Neural cell (in vitro differentiated cells): ENCODE measurements around the gene PHACTR1. TPM values are rescaled to one million over a fixed set of nuclear protein-coding genes. Genes with fewer than 3 reads are reported as not detected.

ENCODE experiments used
- H2AFZ ChIP-seq: fragments of 200-600, 300-800 bp; sonication (generic), shearing (Covaris generic); 2 replicates; pipeline ENCODE4 v1.6.0; 2014; ENCODE audit warnings: low read depth, mild to moderate bottlenecking, antibody characterized with exemption, low read length, moderate library complexity
- H3F3A ChIP-seq: fragments of 200-600 bp; shearing (Covaris generic); 2 replicates; pipeline ENCODE4 v1.6.1; 2016; ENCODE audit warnings: mild to moderate bottlenecking, moderate library complexity, mixed read lengths, antibody characterized with exemption, low read length; ENCODE audit not compliant: insufficient read depth, poor library complexity, severe bottlenecking
- H3K27ac ChIP-seq: fragments of 200-600, 300-800 bp; sonication (generic), shearing (Covaris generic); 2 replicates; pipeline ENCODE4 v1.5.1; 2014; ENCODE audit warnings: mild to moderate bottlenecking, low read length, moderate library complexity
- H3K27me3 ChIP-seq: fragments of 300-800, 200-600 bp; sonication (generic), shearing (Covaris generic); 2 replicates; pipeline ENCODE4 v1.6.0; 2014; ENCODE audit warnings: mild to moderate bottlenecking, low read depth, low read length, moderate library complexity; ENCODE audit not compliant: insufficient read depth
- H3K36me3 ChIP-seq: fragments of 300-800, 200-600 bp; sonication (generic), shearing (Covaris generic); 2 replicates; pipeline ENCODE4 v1.5.1; 2014; ENCODE audit warnings: mild to moderate bottlenecking, antibody characterized with exemption, low read length, moderate library complexity; ENCODE audit not compliant: insufficient read depth
- H3K4me2 ChIP-seq: fragments of 300-800, 200-600 bp; sonication (generic), shearing (Covaris generic); 2 replicates; pipeline ENCODE4 v1.6.0; 2014; ENCODE audit warnings: mild to moderate bottlenecking, low read length
- H3K4me3 ChIP-seq: fragments of 300-800, 200-600 bp; sonication (generic), shearing (Covaris generic); 2 replicates; pipeline ENCODE4 v1.5.1; 2014; ENCODE audit warnings: mild to moderate bottlenecking, low read length, moderate library complexity
- H3K79me2 ChIP-seq: fragments of 200-600 bp; shearing (Covaris generic); replicated peaks from 2 replicates; pipeline ENCODE4 v1.6.0; 2014; ENCODE audit warnings: mild to moderate bottlenecking, low read length, moderate library complexity; ENCODE audit not compliant: insufficient read depth
- H3K9ac ChIP-seq: fragments of 300-800, 200-600 bp; sonication (generic), shearing (Covaris generic); 2 replicates; pipeline ENCODE4 v1.6.1; 2016; ENCODE audit warnings: mild to moderate bottlenecking, low read length, mixed read lengths
- H3K9me2 ChIP-seq: fragments of 200-600 bp; shearing (Covaris generic); 2 replicates; pipeline ENCODE4 v1.6.1; 2016; ENCODE audit warnings: mild to moderate bottlenecking, low read length, mixed read lengths; ENCODE audit not compliant: insufficient read depth
- H3K9me3 ChIP-seq: fragments of 200-600, 300-800 bp; sonication (generic), shearing (Covaris generic); 2 replicates; pipeline ENCODE4 v1.6.1; 2016; ENCODE audit warnings: mild to moderate bottlenecking, mixed run types, low read length, moderate library complexity, mixed read lengths
- H4K20me1 ChIP-seq: fragments of 200-600 bp; shearing (Covaris generic); 2 replicates; pipeline ENCODE4 v1.6.1; 2016; ENCODE audit warnings: mild to moderate bottlenecking, mixed run types; ENCODE audit not compliant: insufficient read depth
- EP300 ChIP-seq: fragments of 450-650 bp; conservative IDR thresholded peaks from 2 replicates; pipeline ENCODE4 v1.6.1; 2014; ENCODE audit warnings: antibody characterized with exemption, mild to moderate bottlenecking, moderate library complexity; ENCODE audit not compliant: poor library complexity, severe bottlenecking
- EZH2 ChIP-seq: fragments of 200-600, 300-800 bp; shearing (Covaris generic), sonication (generic); IDR thresholded peaks from 2 replicates; pipeline ENCODE4 v1.6.1; 2014; ENCODE audit warnings: antibody characterized with exemption, low read length, borderline replicate concordance, mild to moderate bottlenecking; ENCODE audit not compliant: insufficient read depth, poor library complexity, severe bottlenecking
- MXI1 ChIP-seq: fragments of 450-650 bp; conservative IDR thresholded peaks from 2 replicates; pipeline ENCODE4 v1.6.1; 2014; ENCODE audit warnings: antibody characterized with exemption, mild to moderate bottlenecking; ENCODE audit not compliant: poor library complexity, severe bottlenecking
- POLR2AphosphoS5 ChIP-seq: IDR thresholded peaks from 2 replicates; pipeline ENCODE4 v1.6.1; 2012
- RAD21 ChIP-seq: fragments of 450-650 bp; conservative IDR thresholded peaks from 2 replicates; pipeline ENCODE4 v1.6.1; 2014; ENCODE audit warnings: antibody characterized with exemption, mild to moderate bottlenecking, moderate library complexity
- SMC3 ChIP-seq: fragments of 450-650 bp; conservative IDR thresholded peaks from 2 replicates; pipeline ENCODE4 v1.6.1; 2014; ENCODE audit warnings: antibody characterized with exemption, mild to moderate bottlenecking, moderate library complexity; ENCODE audit not compliant: poor library complexity
- TAF1 ChIP-seq: IDR thresholded peaks from 2 replicates; pipeline ENCODE4 v1.6.1; 2012; ENCODE audit warnings: low read depth
- polyA plus RNA-seq: library from polyadenylated mRNA; depleted of rRNA; stranded (reverse); fragments of >200 nt; gene quantifications from 2 replicates; pipeline ENCODE4 v1.2.3, GENCODE V29; 2014
- TF ChIP-seq, protein P1 (sequence below): IDR thresholded peaks from 2 replicates; pipeline ENCODE4 v1.6.1; 2012; ENCODE audit warnings: borderline replicate concordance
- TF ChIP-seq, protein P2 (sequence below): fragments of 450-650 bp; IDR thresholded peaks from 2 replicates; pipeline ENCODE4 v1.5.1; 2014; ENCODE audit warnings: antibody characterized with exemption, mild to moderate bottlenecking, moderate library complexity; ENCODE audit not compliant: poor library complexity, severe bottlenecking

The PHACTR1 gene
- polyA plus RNA-seq, 1 donor from 2014 or later, result 7.8 TPM

DNA sequence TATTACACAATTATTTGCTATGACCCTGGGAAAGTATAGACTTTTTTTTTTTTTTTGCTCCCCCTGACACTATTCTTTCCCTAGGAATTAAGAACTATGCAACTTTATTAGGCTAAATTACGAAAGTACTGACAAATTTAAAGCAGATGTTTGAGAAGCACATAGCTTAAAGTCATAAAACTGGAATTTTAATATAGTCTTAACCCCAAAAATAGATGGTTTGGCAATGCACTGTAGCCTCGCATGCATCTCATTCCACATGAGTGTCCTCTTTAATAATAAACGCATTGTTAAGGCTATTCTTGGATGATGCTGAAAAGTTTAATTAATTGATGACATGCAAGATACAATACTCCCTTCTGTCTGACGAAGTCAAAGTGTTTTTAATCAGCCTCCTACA is 562.4 kb downstream of the PHACTR1 start:
- no peak overlapping the region for H3K9ac ChIP-seq
- H4K20me1 ChIP-seq, result no peaks in the 10 kb centered on the region
- no peaks in the 10 kb centered on the region for H3K9me2 ChIP-seq
- no peaks in the 10 kb centered on the region for H3K36me3 ChIP-seq
- H3K79me2 ChIP-seq, result no peaks in the 10 kb centered on the region
- H3K9me3 ChIP-seq, result no peaks in the 10 kb centered on the region
- H3K4me3 ChIP-seq, result no peak overlapping the region
- TF ChIP-seq, protein P1, sequence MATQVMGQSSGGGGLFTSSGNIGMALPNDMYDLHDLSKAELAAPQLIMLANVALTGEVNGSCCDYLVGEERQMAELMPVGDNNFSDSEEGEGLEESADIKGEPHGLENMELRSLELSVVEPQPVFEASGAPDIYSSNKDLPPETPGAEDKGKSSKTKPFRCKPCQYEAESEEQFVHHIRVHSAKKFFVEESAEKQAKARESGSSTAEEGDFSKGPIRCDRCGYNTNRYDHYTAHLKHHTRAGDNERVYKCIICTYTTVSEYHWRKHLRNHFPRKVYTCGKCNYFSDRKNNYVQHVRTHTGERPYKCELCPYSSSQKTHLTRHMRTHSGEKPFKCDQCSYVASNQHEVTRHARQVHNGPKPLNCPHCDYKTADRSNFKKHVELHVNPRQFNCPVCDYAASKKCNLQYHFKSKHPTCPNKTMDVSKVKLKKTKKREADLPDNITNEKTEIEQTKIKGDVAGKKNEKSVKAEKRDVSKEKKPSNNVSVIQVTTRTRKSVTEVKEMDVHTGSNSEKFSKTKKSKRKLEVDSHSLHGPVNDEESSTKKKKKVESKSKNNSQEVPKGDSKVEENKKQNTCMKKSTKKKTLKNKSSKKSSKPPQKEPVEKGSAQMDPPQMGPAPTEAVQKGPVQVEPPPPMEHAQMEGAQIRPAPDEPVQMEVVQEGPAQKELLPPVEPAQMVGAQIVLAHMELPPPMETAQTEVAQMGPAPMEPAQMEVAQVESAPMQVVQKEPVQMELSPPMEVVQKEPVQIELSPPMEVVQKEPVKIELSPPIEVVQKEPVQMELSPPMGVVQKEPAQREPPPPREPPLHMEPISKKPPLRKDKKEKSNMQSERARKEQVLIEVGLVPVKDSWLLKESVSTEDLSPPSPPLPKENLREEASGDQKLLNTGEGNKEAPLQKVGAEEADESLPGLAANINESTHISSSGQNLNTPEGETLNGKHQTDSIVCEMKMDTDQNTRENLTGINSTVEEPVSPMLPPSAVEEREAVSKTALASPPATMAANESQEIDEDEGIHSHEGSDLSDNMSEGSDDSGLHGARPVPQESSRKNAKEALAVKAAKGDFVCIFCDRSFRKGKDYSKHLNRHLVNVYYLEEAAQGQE, result no peak
- TF ChIP-seq, protein P2, sequence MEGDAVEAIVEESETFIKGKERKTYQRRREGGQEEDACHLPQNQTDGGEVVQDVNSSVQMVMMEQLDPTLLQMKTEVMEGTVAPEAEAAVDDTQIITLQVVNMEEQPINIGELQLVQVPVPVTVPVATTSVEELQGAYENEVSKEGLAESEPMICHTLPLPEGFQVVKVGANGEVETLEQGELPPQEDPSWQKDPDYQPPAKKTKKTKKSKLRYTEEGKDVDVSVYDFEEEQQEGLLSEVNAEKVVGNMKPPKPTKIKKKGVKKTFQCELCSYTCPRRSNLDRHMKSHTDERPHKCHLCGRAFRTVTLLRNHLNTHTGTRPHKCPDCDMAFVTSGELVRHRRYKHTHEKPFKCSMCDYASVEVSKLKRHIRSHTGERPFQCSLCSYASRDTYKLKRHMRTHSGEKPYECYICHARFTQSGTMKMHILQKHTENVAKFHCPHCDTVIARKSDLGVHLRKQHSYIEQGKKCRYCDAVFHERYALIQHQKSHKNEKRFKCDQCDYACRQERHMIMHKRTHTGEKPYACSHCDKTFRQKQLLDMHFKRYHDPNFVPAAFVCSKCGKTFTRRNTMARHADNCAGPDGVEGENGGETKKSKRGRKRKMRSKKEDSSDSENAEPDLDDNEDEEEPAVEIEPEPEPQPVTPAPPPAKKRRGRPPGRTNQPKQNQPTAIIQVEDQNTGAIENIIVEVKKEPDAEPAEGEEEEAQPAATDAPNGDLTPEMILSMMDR, result no peak
- no peak for TF ChIP-seq EP300
- no peak for TF ChIP-seq POLR2AphosphoS5
- no peak for TF ChIP-seq SMC3
- TF ChIP-seq TAF1, result no peak
- TF ChIP-seq RAD21, result no peak
- no peak for TF ChIP-seq EZH2
- TF ChIP-seq MXI1, result no peak
- H3K4me2 ChIP-seq, result no peak overlapping the region
- H3F3A ChIP-seq, result no peaks in the 10 kb centered on the region
- H2AFZ ChIP-seq, result no peak overlapping the region
- no peak overlapping the region for H3K27ac ChIP-seq
- no peaks in the 10 kb centered on the region for H3K27me3 ChIP-seq

DNA sequence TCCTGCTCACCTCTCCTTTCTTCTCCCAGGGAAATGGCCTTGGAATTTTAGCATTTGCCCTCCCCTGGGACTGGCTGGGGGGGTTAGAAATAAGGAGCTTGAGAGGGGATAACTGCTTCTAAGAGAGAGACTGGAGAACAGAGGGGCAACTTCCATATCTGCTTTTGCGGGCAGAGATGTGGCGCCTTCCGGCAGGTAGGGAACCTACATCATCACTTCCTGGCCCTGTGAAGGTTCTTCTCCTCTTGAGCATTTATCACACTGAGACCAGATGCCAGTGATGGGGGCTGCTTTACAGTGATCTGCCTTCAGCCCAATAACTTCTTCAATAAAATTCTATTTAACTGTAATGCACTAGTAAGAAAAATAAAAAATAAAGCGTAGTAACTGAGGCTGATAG is 563.7 kb downstream of the PHACTR1 start:
- Histone ChIP-seq H3K9me3 (no peaks in the 10 kb centered on the region), H3K4me2 (no peak overlapping the region), H3K9me2 (no peaks in the 10 kb centered on the region), H3F3A (no peaks in the 10 kb centered on the region), H3K36me3 (no peaks in the 10 kb centered on the region), H3K27ac (no peak overlapping the region), H3K79me2 (no peaks in the 10 kb centered on the region), H3K9ac (no peak overlapping the region), H2AFZ (no peak overlapping the region), H3K4me3 (no peak overlapping the region), H3K27me3 (no peaks in the 10 kb centered on the region), H4K20me1 (no peaks in the 10 kb centered on the region)
- TF ChIP-seq, protein P1, result no peak
- TF ChIP-seq EZH2 (no peak), TAF1 (no peak), SMC3 (no peak), EP300 (no peak)
